Sigmoid colon (tissue), 7 donors: ENCODE measurements around the gene EXOC6. TPM values are rescaled to one million over a fixed set of nuclear protein-coding genes. Genes with fewer than 3 reads are reported as not detected.
"Not testable (repeated sequence)": the region's sequence is repeated elsewhere in the genome, so short reads cannot be mapped to it uniquely, and the experiment has no call there.

Experiments used
- DNase-seq: peaks from one replicate; pipeline ENCODE4 v3.0.0-alpha.2; 2019
- H3K27ac ChIP-seq, 4 donors: fragments of 200-600 bp; sonication (generic); one replicate each; pipeline ENCODE4 v1.5.1; 2016 to 2019; ENCODE audit warnings: mild to moderate bottlenecking in 1 of 4
- H3K27me3 ChIP-seq, 3 donors: fragments of 200-600 bp; sonication (generic); one replicate each; pipeline ENCODE4 v1.5.1; 2019; ENCODE audit warnings: mild to moderate bottlenecking in 1 of 3
- H3K36me3 ChIP-seq, 4 donors: fragments of 200-600 bp; sonication (generic); one replicate each; pipeline ENCODE4 v1.5.1; 2016 to 2019
- H3K4me1 ChIP-seq, 4 donors: fragments of 200-600 bp; sonication (generic); one replicate each; pipeline ENCODE4 v1.5.1; 2017 to 2019
- H3K4me3 ChIP-seq, 4 donors: fragments of 200-600 bp; sonication (generic); one replicate each; pipeline ENCODE4 v1.5.1; 2017 to 2019; ENCODE audit warnings: mild to moderate bottlenecking in 2 of 4, moderate library complexity in 1 of 4
- H3K9me3 ChIP-seq, 4 donors: fragments of 200-600 bp in 3 of 4; sonication (generic) in 3 of 4; one replicate each; pipeline versions ENCODE4 v1.5.1 to v1.6.1; 2013 to 2019
- CTCF ChIP-seq, 4 experiments: fragments of 450-650 bp in 3 of 4; fragments of 200-600 bp in 1 of 4; IDR thresholded peaks; one replicate each; pipeline ENCODE4 v1.5.1; 2016 to 2019; ENCODE audit warnings: antibody characterized with exemption in 4 of 4, mild to moderate bottlenecking in 3 of 4, moderate library complexity in 2 of 4
- EP300 ChIP-seq, 4 donors: sonication (generic); formaldehyde crosslinking; IDR thresholded peaks; one replicate each; pipeline ENCODE4 v1.6.1; 2017; ENCODE audit warnings: antibody characterized with exemption in 4 of 4
- POLR2A ChIP-seq, 2 donors: fragments of 450-650 bp; IDR thresholded peaks; one replicate each; pipeline ENCODE4 v1.6.1; 2016; ENCODE audit warnings: antibody characterized with exemption in 2 of 2, mild to moderate bottlenecking in 2 of 2, moderate library complexity in 2 of 2
- POLR2AphosphoS5 ChIP-seq, 4 donors: sonication (generic); formaldehyde crosslinking; IDR thresholded peaks; one replicate each; pipeline ENCODE4 v1.6.1; 2017; ENCODE audit warnings: antibody characterized with exemption in 4 of 4
- WGBS, 2 donors: extraction: QIAGEN DNeasy Blood & Tissue Kit; methylation state at CpG; one replicate each; pipeline ENCODE4 v1.1.7; 2013; 5-methylcytosine and 5-hydroxymethylcytosine counted together
- intact Hi-C: fragments of 100-400 bp; cut with DNase I; formaldehyde crosslinking; loops from one replicate; pipeline ENCODE4 v1.15.1; 2023
- polyA plus RNA-seq, 3 donors: library from polyadenylated mRNA; stranded (reverse); fragments of 200-250 nt; gene quantifications; one replicate each; pipeline ENCODE4 v1.2.3, GENCODE V29; 2013
- total RNA-seq, 4 donors: library from RNA; depleted of rRNA; stranded (reverse); fragments of >200 nt; gene quantifications; one replicate each; pipeline ENCODE4 v1.1.0, GENCODE V29; 2016
- donor health status: healthy with polysubstance abuse.
- donor health status: Bipolar disorder and iron deficiency.
- donor health status: healthy.

Gene EXOC6
- total and polyA plus RNA-seq, 7 donors = 6.6 to 20.2 (median 16.6) TPM

- Histone ChIP-seq H3K4me3 (no peak overlapping the region), H3K36me3 (no peaks in the 10 kb centered on the region), H3K27ac (no peak overlapping the region), H3K9me3 (no peaks in the 10 kb centered on the region), H3K4me1 (peaks cover 0 to 6% (median under 1%) of the 10 kb centered on the region in 4 donors), H3K27me3 (no peaks in the 10 kb centered on the region)
- intact Hi-C loops = no loop called here
- 92 to 94% methylated on average over 3 of the region's 3 CpGs for WGBS, 2 donors
- no peak for TF ChIP-seq CTCF (IDR thresholded peaks at IDR 0.05)
- TF ChIP-seq POLR2A (IDR thresholded peaks at IDR 0.05) = no peak
- TF ChIP-seq POLR2AphosphoS5 (IDR thresholded peaks at IDR 0.05) = no peak
- TF ChIP-seq EP300 (IDR thresholded peaks at IDR 0.05) = no peak
- DNase-seq = no peak
These were observed 122.2 kb downstream of the EXOC6 start for GRCh38 chr10:92970301-92971070.

GRCh38 chr10:92972066-92972870, 123.9 kb downstream of the EXOC6 start:
- Histone ChIP-seq H3K27me3 (no peaks in the 10 kb centered on the region), H3K4me3 (no peak overlapping the region), H3K9me3 (no peaks in the 10 kb centered on the region), H3K27ac (no peak overlapping the region), H3K4me1 (peaks cover 0 to 6% (median 0%) of the 10 kb centered on the region in 4 donors), H3K36me3 (no peaks in the 10 kb centered on the region)
- intact Hi-C loops = no loop called here
- WGBS, 2 donors = 36 to 58% methylated on average over 3 of the region's 3 CpGs
- TF ChIP-seq POLR2AphosphoS5 (IDR thresholded peaks at IDR 0.05) = no peak
- no peak for TF ChIP-seq POLR2A (IDR thresholded peaks at IDR 0.05)
- no peak for TF ChIP-seq CTCF (IDR thresholded peaks at IDR 0.05)
- TF ChIP-seq EP300 (IDR thresholded peaks at IDR 0.05) = no peak
- no peak for DNase-seq

- DNase-seq = no peak
- Histone ChIP-seq H3K4me1 (peaks cover 0 to 6% (median 0%) of the 10 kb centered on the region in 4 donors), H3K27ac (no peak overlapping the region), H3K9me3 (no peaks in the 10 kb centered on the region), H3K36me3 (no peaks in the 10 kb centered on the region), H3K4me3 (no peak overlapping the region), H3K27me3 (no peaks in the 10 kb centered on the region)
- TF ChIP-seq EP300 (IDR thresholded peaks at IDR 0.05) = no peak
- no peak for TF ChIP-seq CTCF (IDR thresholded peaks at IDR 0.05)
- TF ChIP-seq POLR2AphosphoS5 (IDR thresholded peaks at IDR 0.05) = no peak
- no peak for TF ChIP-seq POLR2A (IDR thresholded peaks at IDR 0.05)
- intact Hi-C loops = no loop called here
- WGBS, 2 donors = 92 to 93% methylated on average over 2 of the region's 2 CpGs
These were observed 124.6 kb downstream of the EXOC6 start for GRCh38 chr10:92972886-92973285.

GRCh38 chr10:92976278-92976677, 128.0 kb downstream of the EXOC6 start:
- H3K4me3 ChIP-seq, H3K36me3 ChIP-seq, DNase-seq, H3K9me3 ChIP-seq, intact Hi-C loops, H3K27ac ChIP-seq, H3K4me1 ChIP-seq, H3K27me3 ChIP-seq: not testable (repeated sequence)
- 90 to 96% methylated on average over 1 of the region's 5 CpGs for WGBS, 2 donors

GRCh38 chr10:92989250-92989649, 140.9 kb downstream of the EXOC6 start:
- intact Hi-C loops = no loop called here
- no peaks in the 10 kb centered on the region for H3K27me3 ChIP-seq
- no peak overlapping the region for H3K4me3 ChIP-seq
- H3K36me3 ChIP-seq = no peaks in the 10 kb centered on the region
- H3K9me3 ChIP-seq = no peaks in the 10 kb centered on the region
- 83% methylated on average over 1 of the region's 1 CpG for WGBS, 2 donors
- DNase-seq = no peak
- TF ChIP-seq CTCF (IDR thresholded peaks at IDR 0.05) (no peak), EP300 (IDR thresholded peaks at IDR 0.05) (no peak), POLR2A (IDR thresholded peaks at IDR 0.05) (no peak), POLR2AphosphoS5 (IDR thresholded peaks at IDR 0.05) (no peak)
- peaks cover 0 to 17% (median 14%) of the 10 kb centered on the region in 4 donors for H3K4me1 ChIP-seq
- H3K27ac ChIP-seq = no peak overlapping the region
